IMR-90 (cell line): Measurements from ENCODE around the gene CLIC5. TPM values are rescaled to one million over a fixed set of nuclear protein-coding genes. Genes with fewer than 3 reads are reported as not detected.

Experiments used
- ATAC-seq: fragments of 200-7000 bp; cut with Tn5 transposase; 2 replicates; pipeline ENCODE4 v1.9.1; 2020; ENCODE audit warnings: low read depth, mild to moderate bottlenecking, moderate library complexity
- BruUV-seq: library from RNA; stranded (reverse); fragments of 400-500 nt; replicated peaks from 2 replicates; lab custom pipeline; 2021; lab: Mats Ljungman, UMichigan
- CTCF ChIA-PET: fragments of 300-600 bp; formaldehyde crosslinking; extraction: SDS; loops from one replicate; lab custom pipeline; 2021; ENCODE audit warnings: antibody characterized with exemption; lab: Yijun Ruan, JAX
- POLR2A ChIA-PET: fragments of 300-600 bp; sonication (Branson Sonifier 250); formaldehyde crosslinking; loops from one replicate; lab custom pipeline; 2022; ENCODE audit warnings: antibody characterized with exemption; ENCODE audit not compliant: unreplicated experiment; lab: Charles Lee
- DNase-seq: peaks from one replicate; pipeline ENCODE4 v3.0.0; 2013
- H2AFZ ChIP-seq: replicated peaks from 2 replicates; pipeline ENCODE3; 2013; ENCODE audit warnings: low read length, mild to moderate bottlenecking; ENCODE audit not compliant: poor library complexity
- H2AK5ac ChIP-seq: 2 replicates; pipeline ENCODE4 v1.6.1; 2013; ENCODE audit warnings: low read depth, low read length, inconsistent platforms
- H2AK9ac ChIP-seq: replicated peaks from 2 replicates; pipeline ENCODE3; 2013; ENCODE audit warnings: mild to moderate bottlenecking, low read depth, low read length, moderate library complexity; ENCODE audit not compliant: poor library complexity
- H2BK120ac ChIP-seq: 2 replicates; pipeline ENCODE4 v1.6.1; 2013; ENCODE audit warnings: low read depth, low read length, inconsistent platforms
- H2BK15ac ChIP-seq: 3 replicates; pipeline ENCODE4 v1.6.1; 2013; ENCODE audit warnings: low read depth, low read length, inconsistent platforms
- H2BK20ac ChIP-seq: 2 replicates; pipeline ENCODE4 v1.6.1; 2013; ENCODE audit warnings: low read depth, mild to moderate bottlenecking, inconsistent platforms, low read length, moderate library complexity
- H2BK5ac ChIP-seq: 2 replicates; pipeline ENCODE4 v1.6.1; 2013; ENCODE audit warnings: mild to moderate bottlenecking, low read depth, low read length, inconsistent platforms; ENCODE audit not compliant: poor library complexity, severe bottlenecking
- H3K14ac ChIP-seq: replicated peaks from 2 replicates; pipeline ENCODE4 v1.6.1; 2013; ENCODE audit warnings: low read depth, low read length, inconsistent platforms
- H3K18ac ChIP-seq: 2 replicates; pipeline ENCODE4 v1.6.1; 2013; ENCODE audit warnings: low read depth, low read length, control low read depth
- H3K23ac ChIP-seq: 2 replicates; pipeline ENCODE4 v1.6.1; 2013; ENCODE audit warnings: low read depth, low read length, inconsistent platforms
- H3K27ac ChIP-seq: 2 replicates; pipeline ENCODE4 v1.5.1; 2013; ENCODE audit warnings: mild to moderate bottlenecking, control low read depth, low read length; ENCODE audit not compliant: insufficient read depth
- H3K27me3 ChIP-seq: 2 replicates; pipeline ENCODE4 v1.6.1; 2013; ENCODE audit warnings: low read length; ENCODE audit not compliant: control insufficient read depth, insufficient read depth
- H3K36me3 ChIP-seq: 2 replicates; pipeline ENCODE4 v1.6.1; 2013; ENCODE audit warnings: low read length, mixed read lengths; ENCODE audit not compliant: control insufficient read depth, insufficient read depth
- H3K4ac ChIP-seq: 2 replicates; pipeline ENCODE4 v1.6.1; 2013; ENCODE audit warnings: low read depth, low read length, inconsistent platforms
- H3K4me1 ChIP-seq: 2 replicates; pipeline ENCODE4 v1.6.1; 2013; ENCODE audit warnings: low read length, mixed read lengths; ENCODE audit not compliant: control insufficient read depth, insufficient read depth
- H3K4me2 ChIP-seq: 2 replicates; pipeline ENCODE4 v1.6.1; 2013; ENCODE audit warnings: low read depth, mild to moderate bottlenecking, control low read depth, low read length, moderate library complexity
- H3K4me3 ChIP-seq: 2 replicates; pipeline ENCODE4 v1.5.1; 2013; ENCODE audit warnings: low read depth, mild to moderate bottlenecking, control low read depth, low read length, moderate library complexity; ENCODE audit not compliant: insufficient read depth
- H3K56ac ChIP-seq: 2 replicates; pipeline ENCODE4 v1.6.1; 2013; ENCODE audit warnings: low read length, inconsistent platforms; ENCODE audit not compliant: insufficient read depth; ENCODE audit errors: extremely low read depth
- H3K79me1 ChIP-seq, 2 experiments: 2 replicates each; pipeline ENCODE4 v1.6.1; 2013; ENCODE audit warnings: low read length in 2 of 2, inconsistent platforms in 1 of 2, low read depth in 1 of 2
- H3K9ac ChIP-seq: 2 replicates; pipeline ENCODE4 v1.6.1; 2013; ENCODE audit warnings: low read depth, low read length, control low read depth
- H3K9me1 ChIP-seq: 2 replicates; pipeline ENCODE4 v1.6.1; 2013; ENCODE audit warnings: low read length, inconsistent platforms; ENCODE audit not compliant: insufficient read depth
- H3K9me3 ChIP-seq: 2 replicates; pipeline ENCODE4 v1.6.1; 2013; ENCODE audit warnings: low read length; ENCODE audit not compliant: control insufficient read depth, insufficient read depth
- H4K20me1 ChIP-seq: 2 replicates; pipeline ENCODE4 v1.6.1; 2013; ENCODE audit warnings: low read length, inconsistent platforms; ENCODE audit not compliant: insufficient read depth
- H4K5ac ChIP-seq: 2 replicates; pipeline ENCODE4 v1.6.1; 2013; ENCODE audit warnings: mild to moderate bottlenecking, low read depth, low read length, control low read depth
- H4K8ac ChIP-seq, 2 experiments: 2 replicates each; pipeline ENCODE4 v1.6.1; 2013; ENCODE audit warnings: low read depth in 2 of 2, low read length in 2 of 2, control low read depth in 1 of 2, inconsistent platforms in 1 of 2
- H4K91ac ChIP-seq: 2 replicates; pipeline ENCODE4 v1.6.1; 2013; ENCODE audit warnings: low read depth, low read length, inconsistent platforms; ENCODE audit not compliant: insufficient read depth
- BHLHE40 ChIP-seq: fragments of 150-350 bp; IDR thresholded peaks from 2 replicates; pipeline ENCODE4 v1.6.1; 2016; ENCODE audit warnings: mild to moderate bottlenecking, low read depth, low read length
- CEBPB ChIP-seq: IDR thresholded peaks from 2 replicates; pipeline ENCODE4 v1.6.1; 2012; ENCODE audit warnings: low read depth, low read length, improper control_type of control experiment
- FOS ChIP-seq: fragments of 150-350 bp; IDR thresholded peaks from 2 replicates; pipeline ENCODE4 v1.6.1; 2016; ENCODE audit warnings: low read depth, low read length
- RAD21 ChIP-seq: IDR thresholded peaks from 2 replicates; pipeline ENCODE4 v1.6.1; 2012; ENCODE audit warnings: low read length, improper control_type of control experiment
- SMC3 ChIP-seq: fragments of 150-350 bp; IDR thresholded peaks from 2 replicates; pipeline ENCODE4 v1.6.1; 2016; ENCODE audit warnings: low read depth, mild to moderate bottlenecking, antibody characterized with exemption, low read length, moderate library complexity
- WGBS, 2 experiments: methylation state at CpG; one replicate each; pipeline versions ENCODE4 v1.1.5 to v1.1.7; 2013; ENCODE audit warnings: missing lambda C conversion rate in 2 of 2; ENCODE audit not compliant: insufficient read length in 1 of 2; ENCODE audit errors: extremely low coverage in 2 of 2; 5-methylcytosine and 5-hydroxymethylcytosine counted together
- dilution Hi-C: fragments of 300-500 bp; cut with HindIII; formaldehyde crosslinking; loops from one replicate; pipeline ENCODE4 v1.14.3; 2018; ENCODE audit warnings: low sequenced_read_pairs; ENCODE audit not compliant: unreplicated experiment
- in situ Hi-C: fragments of 300-500 bp; cut with MboI; formaldehyde crosslinking; loops from 3 replicates; pipeline ENCODE4 v1.14.3; 2019; ENCODE audit warnings: low sequenced_read_pairs, inconsistent platforms, mixed read lengths
- intact Hi-C: fragments of 100-400 bp; cut with micrococcal nuclease; formaldehyde crosslinking; loops from 2 replicates; pipeline ENCODE4 v1.10.0; 2022
- polyA plus RNA-seq, 3 experiments: library from polyadenylated mRNA; depleted of rRNA; stranded (reverse); fragments of >200 nt; gene quantifications; 2 replicates each; pipeline ENCODE4 v1.2.3, GENCODE V29; 2012; ENCODE audit warnings: low replicate concordance in 1 of 3
- total RNA-seq: library from RNA; depleted of rRNA; stranded (reverse); fragments of >200 nt; gene quantifications from 2 replicates; pipeline ENCODE4 v1.2.3, GENCODE V29; 2012
- TF ChIP-seq, protein P1 (sequence below): fragments of 150-350 bp; IDR thresholded peaks from 2 replicates; pipeline ENCODE4 v1.6.1; 2017; ENCODE audit warnings: mild to moderate bottlenecking, antibody characterized with exemption, low read length, low read depth
- TF ChIP-seq, protein P2 (sequence below): fragments of 150-350 bp; IDR thresholded peaks from 2 replicates; pipeline ENCODE4 v1.6.1; 2016; ENCODE audit warnings: low read depth, mild to moderate bottlenecking, low read length, moderate library complexity, borderline replicate concordance

CLIC5 gene
- total and polyA plus RNA-seq, 2 of the 4 experiments (the other 2 are of a cell fraction): not detected

DNA sequence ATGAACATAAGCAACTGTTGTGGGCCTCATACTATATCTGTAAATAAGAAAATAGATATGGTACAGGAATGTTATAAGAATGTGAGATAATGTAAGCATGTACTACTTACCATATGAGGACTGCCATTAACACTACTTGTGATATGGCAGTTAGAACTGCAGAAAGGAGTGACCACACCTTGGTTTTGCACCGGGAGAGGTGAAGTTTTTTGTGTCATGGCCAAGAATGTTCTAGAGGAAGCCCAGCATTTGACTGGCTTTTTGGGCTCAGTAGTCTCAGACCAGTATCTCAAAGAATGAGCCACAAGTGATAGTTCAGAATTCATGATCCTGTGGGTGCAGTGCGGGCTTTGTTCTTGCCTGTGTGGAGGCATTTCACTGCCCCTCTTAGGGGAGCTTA is 123.5 kb downstream of the CLIC5 start:
- CTCF ChIA-PET: no interaction called here
- WGBS, 2 experiments: no CpG with 5 or more reads among the region's 2 CpGs
- dilution Hi-C loops: no loop called here

More for the DNA sequence above, 123.5 kb downstream of the CLIC5 start:
- H2AFZ ChIP-seq: no peak overlapping the region
- H3K4me1 ChIP-seq: no peaks in the 10 kb centered on the region
- DNase-seq (no peak), ATAC-seq (no peak)
- H3K27me3 ChIP-seq: peaks cover 4% of the 10 kb centered on the region
- H3K4me3 ChIP-seq: no peak overlapping the region
- H3K4ac ChIP-seq: no peak overlapping the region
- no peak overlapping the region for H3K14ac ChIP-seq
- intact Hi-C loops (no loop called here), in situ Hi-C loops (no loop called here)
- no peak overlapping the region for H3K27ac ChIP-seq
- no peak overlapping the region for H2AK5ac ChIP-seq
- H3K79me1 ChIP-seq: no peaks in the 10 kb centered on the region
- H4K8ac ChIP-seq: no peak overlapping the region
- H2AK9ac ChIP-seq: no peak overlapping the region
- H3K9me1 ChIP-seq: no peaks in the 10 kb centered on the region
- no peaks in the 10 kb centered on the region for H3K36me3 ChIP-seq
- H3K9me3 ChIP-seq: no peaks in the 10 kb centered on the region
- H3K4me2 ChIP-seq: no peak overlapping the region
- no peak overlapping the region for H2BK120ac ChIP-seq
- no peak overlapping the region for H3K18ac ChIP-seq
- no peak for TF ChIP-seq BHLHE40
- TF ChIP-seq SMC3: no peak
- TF ChIP-seq, protein P1, sequence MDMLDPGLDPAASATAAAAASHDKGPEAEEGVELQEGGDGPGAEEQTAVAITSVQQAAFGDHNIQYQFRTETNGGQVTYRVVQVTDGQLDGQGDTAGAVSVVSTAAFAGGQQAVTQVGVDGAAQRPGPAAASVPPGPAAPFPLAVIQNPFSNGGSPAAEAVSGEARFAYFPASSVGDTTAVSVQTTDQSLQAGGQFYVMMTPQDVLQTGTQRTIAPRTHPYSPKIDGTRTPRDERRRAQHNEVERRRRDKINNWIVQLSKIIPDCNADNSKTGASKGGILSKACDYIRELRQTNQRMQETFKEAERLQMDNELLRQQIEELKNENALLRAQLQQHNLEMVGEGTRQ: no peak
- TF ChIP-seq, protein P2, sequence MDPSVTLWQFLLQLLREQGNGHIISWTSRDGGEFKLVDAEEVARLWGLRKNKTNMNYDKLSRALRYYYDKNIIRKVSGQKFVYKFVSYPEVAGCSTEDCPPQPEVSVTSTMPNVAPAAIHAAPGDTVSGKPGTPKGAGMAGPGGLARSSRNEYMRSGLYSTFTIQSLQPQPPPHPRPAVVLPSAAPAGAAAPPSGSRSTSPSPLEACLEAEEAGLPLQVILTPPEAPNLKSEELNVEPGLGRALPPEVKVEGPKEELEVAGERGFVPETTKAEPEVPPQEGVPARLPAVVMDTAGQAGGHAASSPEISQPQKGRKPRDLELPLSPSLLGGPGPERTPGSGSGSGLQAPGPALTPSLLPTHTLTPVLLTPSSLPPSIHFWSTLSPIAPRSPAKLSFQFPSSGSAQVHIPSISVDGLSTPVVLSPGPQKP: no peak
- no peak for TF ChIP-seq CEBPB
- TF ChIP-seq RAD21: no peak
- no peak for TF ChIP-seq FOS
- no peaks in the 10 kb centered on the region for H4K20me1 ChIP-seq
- no peak overlapping the region for H2BK20ac ChIP-seq
- no peak overlapping the region for H3K9ac ChIP-seq
- no TSS peak for BruUV-seq
- no peak overlapping the region for H4K91ac ChIP-seq
- H2BK15ac ChIP-seq: no peak overlapping the region
- H3K56ac ChIP-seq: no peak overlapping the region
- H3K23ac ChIP-seq: no peak overlapping the region
- no peak overlapping the region for H4K5ac ChIP-seq
- H2BK5ac ChIP-seq: no peak overlapping the region
- POLR2A ChIA-PET: no interaction called here
